ENCODE results near the gene ZNF438.

DNA sequence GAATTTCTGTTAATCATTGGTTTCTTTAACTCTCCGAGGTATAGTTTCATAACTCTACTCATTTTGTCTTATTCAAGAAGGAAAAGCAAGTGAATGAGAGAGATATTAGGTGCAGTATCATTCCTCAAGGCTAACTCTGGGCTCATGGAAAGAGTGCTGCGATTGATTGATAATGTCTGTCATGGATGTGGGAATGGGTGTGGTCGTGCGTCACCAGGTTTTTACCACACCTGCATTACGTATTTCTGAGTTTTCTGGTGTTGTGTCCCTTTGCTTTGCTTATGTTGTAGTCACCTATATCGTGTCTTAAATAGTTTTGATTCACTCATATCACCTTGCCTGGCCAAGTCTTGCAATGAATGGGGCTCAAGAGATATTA lies 44.9 kb upstream of the ZNF438 start:
- TF ChIP-seq, protein P1, sequence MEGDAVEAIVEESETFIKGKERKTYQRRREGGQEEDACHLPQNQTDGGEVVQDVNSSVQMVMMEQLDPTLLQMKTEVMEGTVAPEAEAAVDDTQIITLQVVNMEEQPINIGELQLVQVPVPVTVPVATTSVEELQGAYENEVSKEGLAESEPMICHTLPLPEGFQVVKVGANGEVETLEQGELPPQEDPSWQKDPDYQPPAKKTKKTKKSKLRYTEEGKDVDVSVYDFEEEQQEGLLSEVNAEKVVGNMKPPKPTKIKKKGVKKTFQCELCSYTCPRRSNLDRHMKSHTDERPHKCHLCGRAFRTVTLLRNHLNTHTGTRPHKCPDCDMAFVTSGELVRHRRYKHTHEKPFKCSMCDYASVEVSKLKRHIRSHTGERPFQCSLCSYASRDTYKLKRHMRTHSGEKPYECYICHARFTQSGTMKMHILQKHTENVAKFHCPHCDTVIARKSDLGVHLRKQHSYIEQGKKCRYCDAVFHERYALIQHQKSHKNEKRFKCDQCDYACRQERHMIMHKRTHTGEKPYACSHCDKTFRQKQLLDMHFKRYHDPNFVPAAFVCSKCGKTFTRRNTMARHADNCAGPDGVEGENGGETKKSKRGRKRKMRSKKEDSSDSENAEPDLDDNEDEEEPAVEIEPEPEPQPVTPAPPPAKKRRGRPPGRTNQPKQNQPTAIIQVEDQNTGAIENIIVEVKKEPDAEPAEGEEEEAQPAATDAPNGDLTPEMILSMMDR (IDR thresholded peaks at IDR 0.05; ENCODE audit: low read depth, low read length): no peak
- no peak for TF ChIP-seq MYC (IDR thresholded peaks at IDR 0.05; ENCODE audit: low read depth, low read length)
- TF ChIP-seq POLR2A (IDR thresholded peaks at IDR 0.05; ENCODE audit: extremely low read depth, insufficient read length): no peak

Measured in NB4 (cell line).